ENCODE measurements around the gene FRY. TPM values are rescaled to one million over a fixed set of nuclear protein-coding genes. Genes with fewer than 3 reads are reported as not detected.

FRY gene
- total RNA-seq, 4 donors from 2014 or later = 32.0 to 111 (median 63.8) TPM

GRCh38 chr13:32284927-32285632 lies 253.5 kb downstream of the FRY start:
- H3K27me3 ChIP-seq = no peaks in the 10 kb centered on the region
- H3K27ac ChIP-seq = peak overlapping the region; percentile 63 to 73
- no peaks in the 10 kb centered on the region for H3K4me1 ChIP-seq
- no peaks in the 10 kb centered on the region for H3K36me3 ChIP-seq
- DNase-seq = peak in 1 of 2 donors; percentile 58
- H3K9me3 ChIP-seq = no peaks in the 10 kb centered on the region
- TF ChIP-seq POLR2A (IDR thresholded peaks at IDR 0.05) = peak in 1 of 2 donors; percentile 23
- TF ChIP-seq CTCF (IDR thresholded peaks at IDR 0.05) = no peak
- H3K4me3 ChIP-seq = no peak overlapping the region
- intact Hi-C loops (cut with DNase I; ENCODE audit: low total_unique reads) = no loop called here

DNA sequence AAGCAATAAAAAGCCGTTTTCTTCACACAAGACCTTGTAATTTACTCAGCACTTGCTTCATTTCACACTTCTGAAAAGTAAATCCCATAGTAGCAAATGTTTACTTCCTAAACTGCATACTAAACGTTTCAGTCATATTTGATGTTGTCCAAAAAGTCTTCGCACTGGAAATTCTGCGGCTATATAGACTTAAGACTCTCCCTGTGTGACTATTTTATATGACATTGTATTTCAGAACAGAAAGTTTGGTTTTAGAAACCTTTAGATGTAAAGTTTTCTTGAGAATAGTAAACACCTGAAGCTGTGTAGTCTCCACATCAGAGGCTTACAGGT lies 254.0 kb downstream of the FRY start:
- intact Hi-C loops (cut with DNase I; ENCODE audit: low total_unique reads) = no loop called here
- no peaks in the 10 kb centered on the region for H3K9me3 ChIP-seq
- H3K4me3 ChIP-seq = no peak overlapping the region
- H3K27ac ChIP-seq = peak overlapping the region; percentile 63 to 73
- no peak for TF ChIP-seq POLR2A (IDR thresholded peaks at IDR 0.05)
- no peak for TF ChIP-seq CTCF (IDR thresholded peaks at IDR 0.05)
- H3K36me3 ChIP-seq = no peaks in the 10 kb centered on the region
- DNase-seq = no peak
- H3K27me3 ChIP-seq = no peaks in the 10 kb centered on the region
- no peaks in the 10 kb centered on the region for H3K4me1 ChIP-seq

DNA sequence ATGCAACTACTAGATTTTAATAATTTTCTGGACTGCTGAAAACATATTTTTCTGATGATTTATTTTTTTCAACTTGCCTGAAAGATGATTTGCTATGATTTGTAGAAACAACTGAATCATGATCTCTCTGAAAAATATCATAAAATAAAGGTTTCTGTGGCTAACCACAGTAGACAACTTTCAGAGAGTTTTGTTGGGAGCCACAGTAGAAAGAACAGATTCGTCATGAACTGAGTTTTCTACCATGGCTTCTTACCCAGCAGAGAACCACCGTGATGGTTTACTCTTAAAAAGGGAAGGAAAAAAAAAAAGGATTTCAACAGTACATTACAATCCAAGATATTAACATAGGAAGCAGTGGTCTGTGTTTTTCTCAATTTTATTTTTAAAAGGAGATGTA lies 265.6 kb downstream of the FRY start:
- no peak for DNase-seq
- intact Hi-C loops (cut with DNase I; ENCODE audit: low total_unique reads) = no loop called here
- TF ChIP-seq CTCF (IDR thresholded peaks at IDR 0.05) (no peak), POLR2A (IDR thresholded peaks at IDR 0.05) (no peak)
- no peak overlapping the region for H3K4me3 ChIP-seq
- no peaks in the 10 kb centered on the region for H3K36me3 ChIP-seq
- H3K27ac ChIP-seq = no peak overlapping the region
- H3K9me3 ChIP-seq = no peaks in the 10 kb centered on the region
- H3K27me3 ChIP-seq = no peaks in the 10 kb centered on the region
- no peaks in the 10 kb centered on the region for H3K4me1 ChIP-seq

DNA sequence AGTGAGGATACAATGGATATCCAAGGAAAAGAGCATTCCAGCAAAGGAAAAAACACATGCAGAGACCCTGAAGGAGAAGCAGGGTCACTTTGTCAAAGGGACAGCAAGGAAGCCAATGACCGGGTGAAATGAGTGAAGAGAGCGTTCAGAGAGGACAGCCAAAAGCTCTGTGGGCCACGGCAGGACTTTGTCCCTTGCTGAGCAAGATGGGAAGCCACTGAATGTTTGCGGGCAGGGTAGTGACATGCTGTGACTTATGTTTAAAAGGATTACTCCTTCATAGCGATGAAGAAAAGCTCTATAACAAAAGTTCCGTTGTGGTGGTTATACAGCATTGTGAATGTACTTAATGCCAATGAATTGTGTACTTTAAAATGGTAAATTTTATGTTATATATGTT lies 267.1 kb downstream of the FRY start:
- no peaks in the 10 kb centered on the region for H3K9me3 ChIP-seq

GRCh38 chr13:32299893-32300292 lies 268.3 kb downstream of the FRY start:
- Histone ChIP-seq H3K4me3 (no peak overlapping the region), H3K36me3 (no peaks in the 10 kb centered on the region), H3K4me1 (no peaks in the 10 kb centered on the region), H3K9me3 (no peaks in the 10 kb centered on the region), H3K27ac (no peak overlapping the region), H3K27me3 (no peaks in the 10 kb centered on the region)
- intact Hi-C loops (cut with DNase I; ENCODE audit: low total_unique reads) = no loop called here
- no peak for DNase-seq
- TF ChIP-seq POLR2A (IDR thresholded peaks at IDR 0.05) = no peak
- no peak for TF ChIP-seq CTCF (IDR thresholded peaks at IDR 0.05)

More for the DNA sequence above, 267.1 kb downstream of the FRY start:
- Histone ChIP-seq H3K4me3 (no peak overlapping the region), H3K36me3 (no peaks in the 10 kb centered on the region), H3K27me3 (no peaks in the 10 kb centered on the region), H3K27ac (no peak overlapping the region), H3K4me1 (no peaks in the 10 kb centered on the region)
- intact Hi-C loops (cut with DNase I; ENCODE audit: low total_unique reads) = no loop called here
- no peak for TF ChIP-seq POLR2A (IDR thresholded peaks at IDR 0.05)
- no peak for TF ChIP-seq CTCF (IDR thresholded peaks at IDR 0.05)
- no peak for DNase-seq

Data from uterus (tissue), 4 donors.